SK-N-SH (cell line): ENCODE measurements around the gene LRMDA. TPM values are rescaled to one million over a fixed set of nuclear protein-coding genes. Genes with fewer than 3 reads are reported as not detected.

Experiments
- CTCF ChIA-PET: fragments of 300-600, 350-600 bp; formaldehyde crosslinking; extraction: SDS; loops from one replicate; lab custom pipeline; 2021; lab: Yijun Ruan, JAX
- POLR2A ChIA-PET: fragments of 350-600 bp; sonication (Branson Sonifier 250); formaldehyde crosslinking; extraction: SDS; loops from one replicate; lab custom pipeline; 2020; ENCODE audit warnings: antibody characterized with exemption, inconsistent platforms; lab: Yijun Ruan, JAX
- DNase-seq: peaks from one replicate; pipeline ENCODE4 v3.0.0; 2012
- H2AFZ ChIP-seq: fragments of 200-600 bp; sonication (generic); 2 replicates; pipeline ENCODE4 v1.8.1; 2016; ENCODE audit warnings: antibody characterized with exemption, mild to moderate bottlenecking, low read depth
- H3F3A ChIP-seq: fragments of 200-600 bp; sonication (generic); replicated peaks from 2 replicates; pipeline ENCODE3; 2016; ENCODE audit warnings: antibody characterized with exemption, mild to moderate bottlenecking; ENCODE audit not compliant: insufficient read depth
- H3K27ac ChIP-seq, 2 experiments: fragments of 200-500 bp in 1 of 2; fragments of 200-600 bp in 1 of 2; sonication (Bioruptor generic) in 1 of 2; sonication (generic), shearing (Covaris generic) in 1 of 2; 2 replicates each; pipeline versions ENCODE4 v1.5.1 to v1.6.1; 2014 to 2016; ENCODE audit warnings: low read depth in 2 of 2, inconsistent platforms in 1 of 2, low read length in 1 of 2, mild to moderate bottlenecking in 1 of 2, mixed read lengths in 1 of 2
- H3K27me3 ChIP-seq: fragments of 200-600 bp; sonication (generic), shearing (Covaris generic); 2 replicates; pipeline ENCODE4 v1.6.1; 2016; ENCODE audit warnings: mixed run types; ENCODE audit not compliant: insufficient read depth
- H3K36me3 ChIP-seq, 2 experiments: fragments of 200-500 bp in 1 of 2; fragments of 200-600 bp in 1 of 2; sonication (Bioruptor generic) in 1 of 2; sonication (generic) in 1 of 2; replicated peaks in 1 of 2; 2 replicates each; pipeline versions ENCODE3 to v1.5.1; 2014 to 2016; ENCODE audit warnings: low read length in 1 of 2, mild to moderate bottlenecking in 1 of 2; ENCODE audit not compliant: insufficient read depth in 2 of 2, control insufficient read depth in 1 of 2
- H3K4me1 ChIP-seq, 2 experiments: fragments of 200-500 bp in 1 of 2; fragments of 200-600 bp in 1 of 2; sonication (Bioruptor generic) in 1 of 2; sonication (generic), shearing (Covaris generic) in 1 of 2; 2 replicates each; pipeline versions ENCODE4 v1.5.1 to v1.6.1; 2014 to 2016; ENCODE audit warnings: low read depth in 1 of 2, low read length in 1 of 2, mixed run types in 1 of 2; ENCODE audit not compliant: insufficient read depth in 2 of 2, control insufficient read depth in 1 of 2
- H3K4me2 ChIP-seq: fragments of 200-600 bp; sonication (generic), shearing (Covaris generic); 2 replicates; pipeline ENCODE4 v1.6.1; 2017; ENCODE audit warnings: mixed run types
- H3K4me3 ChIP-seq, 2 experiments: fragments of 200-500 bp in 1 of 2; fragments of 200-600 bp in 1 of 2; sonication (Bioruptor generic) in 1 of 2; sonication (generic), shearing (Covaris generic) in 1 of 2; 2 replicates each; pipeline versions ENCODE4 v1.5.1 to v1.8.1; 2014 to 2016; ENCODE audit warnings: low read depth in 2 of 2, inconsistent platforms in 1 of 2, low read length in 1 of 2, mild to moderate bottlenecking in 1 of 2, mixed read lengths in 1 of 2, moderate library complexity in 1 of 2
- H3K79me2 ChIP-seq: fragments of 200-600 bp; sonication (generic); 2 replicates; pipeline ENCODE4 v1.8.1; 2017; ENCODE audit warnings: mild to moderate bottlenecking; ENCODE audit not compliant: insufficient read depth
- H3K9ac ChIP-seq: fragments of 200-600 bp; sonication (generic); 2 replicates; pipeline ENCODE4 v1.6.1; 2017; ENCODE audit warnings: mixed run types
- H3K9me2 ChIP-seq: fragments of 200-600 bp; sonication (generic); 2 replicates; pipeline ENCODE4 v1.6.1; 2017; ENCODE audit warnings: mixed run types
- H3K9me3 ChIP-seq: fragments of 200-600 bp; sonication (generic); 2 replicates; pipeline ENCODE4 v1.6.1; 2017; ENCODE audit warnings: mixed run types, mild to moderate bottlenecking, moderate library complexity
- H4K20me1 ChIP-seq: fragments of 200-600 bp; sonication (generic); 2 replicates; pipeline ENCODE4 v1.6.1; 2017; ENCODE audit warnings: mild to moderate bottlenecking, mixed run types; ENCODE audit not compliant: insufficient read depth
- ELF1 ChIP-seq: IDR thresholded peaks from 2 replicates; pipeline ENCODE4 v1.4.0; 2012
- EP300 ChIP-seq, 2 experiments: IDR thresholded peaks; 2 replicates each; pipeline versions ENCODE4 v1.4.0 to v1.6.1; 2012; ENCODE audit warnings: borderline replicate concordance in 1 of 2, low read depth in 1 of 2, low read length in 1 of 2
- EZH2phosphoT487 ChIP-seq: fragments of 200-600 bp; sonication (generic); IDR thresholded peaks from 2 replicates; pipeline ENCODE4 v1.6.1; 2017; ENCODE audit warnings: low read depth, mixed run types, mild to moderate bottlenecking, antibody characterized with exemption, moderate library complexity, borderline replicate concordance
- NRF1 ChIP-seq: IDR thresholded peaks from 2 replicates; pipeline ENCODE4 v1.6.1; 2012; ENCODE audit warnings: low read depth, mild to moderate bottlenecking, low read length
- POLR2AphosphoS5 ChIP-seq: IDR thresholded peaks from 2 replicates; pipeline ENCODE4 v1.6.1; 2012; ENCODE audit warnings: low read depth, low read length
- SMC3 ChIP-seq: IDR thresholded peaks from 2 replicates; pipeline ENCODE4 v1.6.1; 2012; ENCODE audit warnings: low read depth, low read length, improper control_type of control experiment
- TAF1 ChIP-seq: IDR thresholded peaks from 2 replicates; pipeline ENCODE4 v1.6.1; 2012; ENCODE audit warnings: low read depth, mild to moderate bottlenecking, low read length, moderate library complexity, borderline replicate concordance
- WGBS: methylation state at CpG from one replicate; pipeline ENCODE4 v1.1.6; 2017; ENCODE audit warnings: low lambda C conversion rate; 5-methylcytosine and 5-hydroxymethylcytosine counted together
- polyA plus RNA-seq, 3 experiments: library from polyadenylated mRNA; depleted of rRNA; stranded (reverse); fragments of >200 nt; gene quantifications; 2 replicates each; pipeline ENCODE4 v1.2.3, GENCODE V29; 2012
- TF ChIP-seq, protein P1 (sequence below): IDR thresholded peaks from 2 replicates; pipeline ENCODE4 v1.6.1; 2012; ENCODE audit warnings: mild to moderate bottlenecking, low read depth, low read length, moderate library complexity
- TF ChIP-seq, protein P2 (sequence below): IDR thresholded peaks from 2 replicates; pipeline ENCODE4; 2012

Gene LRMDA
- polyA plus RNA-seq, 1 of the 3 experiments (the other 2 are of a cell fraction) = 0.95 TPM

DNA sequence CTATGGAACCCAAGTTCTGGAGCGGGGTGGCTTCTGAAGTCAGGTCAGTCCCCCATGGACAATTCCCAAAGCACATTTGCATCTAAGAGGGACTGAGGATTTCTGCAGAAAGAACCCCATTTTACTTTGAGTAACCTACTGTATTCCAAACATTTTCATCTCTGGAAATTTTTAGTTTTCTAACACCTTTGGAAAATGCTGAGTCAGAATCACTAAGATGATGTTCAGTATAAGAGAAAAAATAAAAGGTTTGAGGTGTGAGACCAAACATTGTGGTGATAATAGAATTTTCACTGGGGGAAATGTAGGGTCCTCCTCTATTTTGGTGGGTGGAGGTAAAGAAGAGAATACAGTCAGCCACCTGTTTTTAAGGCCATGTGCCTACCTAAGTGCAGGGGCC lies 227.1 kb downstream of the LRMDA start:
- Histone ChIP-seq H3K9ac (no peak overlapping the region), H3K27me3 (no peaks in the 10 kb centered on the region), H3K9me2 (no peaks in the 10 kb centered on the region), H4K20me1 (no peaks in the 10 kb centered on the region), H2AFZ (no peak overlapping the region), H3K4me1 (peaks cover 0 to 2% of the 10 kb centered on the region in 2 experiments; a peak in 1 of 4 replicates), H3F3A (peaks cover 4% of the 10 kb centered on the region), H3K4me2 (no peak overlapping the region), H3K4me3 (no peak overlapping the region), H3K79me2 (no peaks in the 10 kb centered on the region), H3K9me3 (no peaks in the 10 kb centered on the region), H3K27ac (no peak overlapping the region), H3K36me3 (no peaks in the 10 kb centered on the region)
- ChIA-PET CTCF (interaction anchor here (1.0 kb wide), 1 partner anchor 259 kb away, joined by 3 read pairs; no protein-coding TSS in a partner anchor), POLR2A (no interaction called here)
- DNase-seq = no peak
- TF ChIP-seq, protein P1, sequence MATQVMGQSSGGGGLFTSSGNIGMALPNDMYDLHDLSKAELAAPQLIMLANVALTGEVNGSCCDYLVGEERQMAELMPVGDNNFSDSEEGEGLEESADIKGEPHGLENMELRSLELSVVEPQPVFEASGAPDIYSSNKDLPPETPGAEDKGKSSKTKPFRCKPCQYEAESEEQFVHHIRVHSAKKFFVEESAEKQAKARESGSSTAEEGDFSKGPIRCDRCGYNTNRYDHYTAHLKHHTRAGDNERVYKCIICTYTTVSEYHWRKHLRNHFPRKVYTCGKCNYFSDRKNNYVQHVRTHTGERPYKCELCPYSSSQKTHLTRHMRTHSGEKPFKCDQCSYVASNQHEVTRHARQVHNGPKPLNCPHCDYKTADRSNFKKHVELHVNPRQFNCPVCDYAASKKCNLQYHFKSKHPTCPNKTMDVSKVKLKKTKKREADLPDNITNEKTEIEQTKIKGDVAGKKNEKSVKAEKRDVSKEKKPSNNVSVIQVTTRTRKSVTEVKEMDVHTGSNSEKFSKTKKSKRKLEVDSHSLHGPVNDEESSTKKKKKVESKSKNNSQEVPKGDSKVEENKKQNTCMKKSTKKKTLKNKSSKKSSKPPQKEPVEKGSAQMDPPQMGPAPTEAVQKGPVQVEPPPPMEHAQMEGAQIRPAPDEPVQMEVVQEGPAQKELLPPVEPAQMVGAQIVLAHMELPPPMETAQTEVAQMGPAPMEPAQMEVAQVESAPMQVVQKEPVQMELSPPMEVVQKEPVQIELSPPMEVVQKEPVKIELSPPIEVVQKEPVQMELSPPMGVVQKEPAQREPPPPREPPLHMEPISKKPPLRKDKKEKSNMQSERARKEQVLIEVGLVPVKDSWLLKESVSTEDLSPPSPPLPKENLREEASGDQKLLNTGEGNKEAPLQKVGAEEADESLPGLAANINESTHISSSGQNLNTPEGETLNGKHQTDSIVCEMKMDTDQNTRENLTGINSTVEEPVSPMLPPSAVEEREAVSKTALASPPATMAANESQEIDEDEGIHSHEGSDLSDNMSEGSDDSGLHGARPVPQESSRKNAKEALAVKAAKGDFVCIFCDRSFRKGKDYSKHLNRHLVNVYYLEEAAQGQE = no peak
- no peak for TF ChIP-seq TAF1
- TF ChIP-seq, protein P2, sequence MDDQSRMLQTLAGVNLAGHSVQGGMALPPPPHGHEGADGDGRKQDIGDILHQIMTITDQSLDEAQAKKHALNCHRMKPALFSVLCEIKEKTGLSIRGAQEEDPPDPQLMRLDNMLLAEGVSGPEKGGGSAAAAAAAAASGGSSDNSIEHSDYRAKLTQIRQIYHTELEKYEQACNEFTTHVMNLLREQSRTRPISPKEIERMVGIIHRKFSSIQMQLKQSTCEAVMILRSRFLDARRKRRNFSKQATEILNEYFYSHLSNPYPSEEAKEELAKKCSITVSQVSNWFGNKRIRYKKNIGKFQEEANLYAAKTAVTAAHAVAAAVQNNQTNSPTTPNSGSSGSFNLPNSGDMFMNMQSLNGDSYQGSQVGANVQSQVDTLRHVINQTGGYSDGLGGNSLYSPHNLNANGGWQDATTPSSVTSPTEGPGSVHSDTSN = no peak
- TF ChIP-seq EZH2phosphoT487 = no peak
- no peak for TF ChIP-seq SMC3
- TF ChIP-seq ELF1 = no peak
- 100% methylated on average over 1 of the region's 1 CpG for WGBS

DNA sequence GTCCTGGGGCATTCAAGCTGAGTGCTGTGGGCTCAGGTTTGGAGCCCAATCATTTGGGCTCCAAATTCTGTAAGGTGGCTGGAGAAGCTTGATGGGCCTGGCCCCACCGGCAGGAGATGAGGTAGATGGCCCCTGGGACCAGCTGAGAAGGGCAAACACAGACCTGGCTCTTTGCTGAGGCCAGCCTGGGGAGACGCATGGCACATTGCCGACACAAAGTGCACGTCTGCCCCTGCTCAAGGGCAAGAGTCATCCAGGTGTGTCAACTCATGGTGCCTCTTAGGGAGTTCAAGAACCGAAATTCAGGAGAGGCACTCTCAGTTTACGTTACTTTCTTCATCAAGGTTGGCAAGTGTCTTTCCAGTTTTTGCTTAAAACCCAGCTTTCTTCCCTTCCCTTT lies 227.5 kb downstream of the LRMDA start:
- H3K4me1 ChIP-seq = peaks cover 0 to 2% of the 10 kb centered on the region in 2 experiments; a peak in 1 of 4 replicates
- H2AFZ ChIP-seq = no peak overlapping the region
- H3K27ac ChIP-seq = no peak overlapping the region
- H3K79me2 ChIP-seq = no peaks in the 10 kb centered on the region
- CTCF ChIA-PET = interaction anchor here (1.0 kb wide), 1 partner anchor 259 kb away, joined by 3 read pairs; no protein-coding TSS in a partner anchor
- no peak for TF ChIP-seq NRF1
- TF ChIP-seq EP300 (IDR thresholded peaks at IDR 0.05; ENCODE audit: borderline replicate concordance in 1 of 2, low read depth in 1 of 2, low read length in 1 of 2) = no peak
- no peak for TF ChIP-seq POLR2AphosphoS5
- peaks cover 4% of the 10 kb centered on the region for H3F3A ChIP-seq
- 55% methylated on average over 3 of the region's 6 CpGs for WGBS
- H3K9me2 ChIP-seq = no peaks in the 10 kb centered on the region
- no peak overlapping the region for H3K9ac ChIP-seq
- no peaks in the 10 kb centered on the region for H3K36me3 ChIP-seq
- H3K4me3 ChIP-seq = no peak overlapping the region
- DNase-seq = no peak
- no peaks in the 10 kb centered on the region for H3K9me3 ChIP-seq
- H3K4me2 ChIP-seq = no peak overlapping the region
- H3K27me3 ChIP-seq = no peaks in the 10 kb centered on the region
- H4K20me1 ChIP-seq = no peaks in the 10 kb centered on the region
- POLR2A ChIA-PET = no interaction called here
